HG03039 (cell line): ENCODE measurements around the gene DLGAP4.

Source experiments
- ATAC-seq: cut with Tn5 transposase; IDR thresholded peaks from one replicate; pipeline ENCODE4 v1.9.1; 2021; ENCODE audit warnings: mild to moderate bottlenecking, moderate library complexity; ENCODE audit not compliant: unreplicated experiment

DLGAP4 gene

GRCh38 chr20:36440370-36441026, 134.4 kb downstream of the DLGAP4 start:
- no peak for ATAC-seq

GRCh38 chr20:36441027-36441414, 134.9 kb downstream of the DLGAP4 start:
- ATAC-seq = no peak

GRCh38 chr20:36441416-36441815, 135.3 kb downstream of the DLGAP4 start:
- ATAC-seq = no peak

- ATAC-seq = no peak
Measured at GRCh38 chr20:36445847-36446246, 139.7 kb downstream of the DLGAP4 start.

GRCh38 chr20:36446557-36446956, 140.4 kb downstream of the DLGAP4 start:
- no peak for ATAC-seq

- no peak for ATAC-seq
Measured at GRCh38 chr20:36447101-36447500, 141.0 kb downstream of the DLGAP4 start.

GRCh38 chr20:36449663-36450062, 143.5 kb downstream of the DLGAP4 start:
- ATAC-seq = no peak

- no peak for ATAC-seq
Measured at GRCh38 chr20:36454332-36454697, 148.2 kb downstream of the DLGAP4 start.

GRCh38 chr20:36454698-36455427, 148.7 kb downstream of the DLGAP4 start:
- ATAC-seq = no peak

- ATAC-seq = no peak
Measured at GRCh38 chr20:36455972-36456625, 150.0 kb downstream of the DLGAP4 start.

- peak; percentile 65 for ATAC-seq
Measured at GRCh38 chr20:36460648-36461599, 154.8 kb downstream of the DLGAP4 start.

GRCh38 chr20:36461600-36462439, 155.7 kb downstream of the DLGAP4 start:
- no peak for ATAC-seq

- no peak for ATAC-seq
Measured at GRCh38 chr20:36462440-36463211, 156.5 kb downstream of the DLGAP4 start.

GRCh38 chr20:36463212-36464061, 157.3 kb downstream of the DLGAP4 start:
- no peak for ATAC-seq

- no peak for ATAC-seq
Measured at GRCh38 chr20:36465109-36466080, 159.3 kb downstream of the DLGAP4 start.

GRCh38 chr20:36466089-36466488, 159.9 kb downstream of the DLGAP4 start:
- no peak for ATAC-seq
